ENCODE results near the gene SMARCAD1.
"Not testable (repeated sequence)": the region's sequence is repeated elsewhere in the genome, so short reads cannot be mapped to it uniquely, and the experiment has no call there.

SMARCAD1 gene

DNA sequence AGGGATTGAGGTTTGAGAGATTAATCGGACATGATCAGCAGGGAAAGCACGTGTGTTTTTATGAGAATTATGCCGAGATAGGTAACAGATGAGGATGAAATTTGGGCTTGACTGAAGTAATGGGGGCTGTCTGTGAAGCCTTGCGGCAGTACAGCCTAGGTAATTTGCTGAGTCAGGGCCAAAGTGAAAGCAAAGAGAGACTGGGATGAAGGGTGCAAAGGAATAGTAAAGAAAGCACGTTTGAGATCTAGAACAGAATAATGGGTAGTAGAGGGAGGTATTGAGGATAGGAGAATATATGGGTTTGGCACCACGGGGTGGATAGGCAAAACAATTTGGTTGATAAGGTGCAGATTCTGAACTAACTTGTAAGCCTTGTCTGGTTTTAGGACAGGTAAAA lies 87.8 kb downstream of the SMARCAD1 start:
- not testable (repeated sequence) for H2BK12ac ChIP-seq (ENCODE audit: low read length in 2 of 2); H3K9me3 ChIP-seq (ENCODE audit: control insufficient read depth, low read length); H3K4me3 ChIP-seq (ENCODE audit: insufficient read depth in 1 of 2, low read depth in 1 of 2, low read length in 2 of 2); H3K4ac ChIP-seq (ENCODE audit: low read depth in 1 of 2, low read length in 2 of 2); H3K23ac ChIP-seq (ENCODE audit: low read length in 2 of 2); H3K4me1 ChIP-seq (ENCODE audit: control insufficient read depth, insufficient read depth, low read depth, low read length); H2AK5ac ChIP-seq (ENCODE audit: low read length, severe bottlenecking); H3K79me1 ChIP-seq (replicated peaks; ENCODE audit: low read length, poor library complexity, severe bottlenecking); H3K4me2 ChIP-seq (ENCODE audit: low read length, poor library complexity, severe bottlenecking); H3K9ac ChIP-seq (ENCODE audit: low read length); H2AFZ ChIP-seq (ENCODE audit: low read depth, low read length); H4K91ac ChIP-seq (ENCODE audit: low read length); DNase-seq; H4K8ac ChIP-seq (ENCODE audit: low read length); H2BK5ac ChIP-seq (ENCODE audit: low read depth, low read length, poor library complexity, severe bottlenecking); H3K14ac ChIP-seq (ENCODE audit: low read length in 2 of 2); H3K27me3 ChIP-seq (ENCODE audit: control insufficient read depth in 1 of 2, insufficient read depth in 1 of 2, low read length in 2 of 2); H3K18ac ChIP-seq (ENCODE audit: low read depth in 1 of 2, low read length in 2 of 2); H3K27ac ChIP-seq (ENCODE audit: low read length, poor library complexity, severe bottlenecking); H2BK120ac ChIP-seq (ENCODE audit: low read depth, low read length); H2BK15ac ChIP-seq (ENCODE audit: low read depth, poor library complexity, severe bottlenecking)
- 88% methylated on average over 6 of the region's 6 CpGs for WGBS
- peaks cover 2 to 25% of the 10 kb centered on the region in 2 experiments for H3K36me3 ChIP-seq (ENCODE audit: control insufficient read depth in 1 of 2, insufficient read depth in 2 of 2, low read depth in 1 of 2, low read length in 2 of 2)

DNA sequence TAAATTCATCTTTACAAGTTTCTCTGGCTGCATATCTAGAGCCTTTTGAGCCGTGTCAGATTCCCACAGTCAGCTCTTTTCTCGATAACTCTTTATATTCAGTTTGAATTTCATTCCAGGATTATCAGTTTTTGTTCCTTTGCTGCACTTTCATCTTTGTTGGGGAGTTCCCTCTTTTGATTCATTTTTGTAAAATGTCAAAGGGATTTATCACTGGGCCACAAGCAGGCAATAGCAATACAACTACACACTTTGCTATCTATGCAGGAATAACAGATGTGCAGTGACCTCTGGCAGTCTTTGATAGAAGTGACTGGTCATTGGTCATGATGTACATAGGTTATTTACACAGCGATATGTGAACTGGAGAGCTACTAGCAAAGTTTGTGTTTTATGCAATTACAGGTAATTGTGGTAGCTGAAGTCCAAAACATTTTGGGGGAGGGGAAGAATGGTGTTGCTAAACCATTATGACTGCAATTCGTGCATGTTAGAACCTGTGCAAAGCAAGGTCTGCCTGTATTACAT lies 91.1 kb downstream of the SMARCAD1 start:
- Histone ChIP-seq H3K27ac (ENCODE audit: low read length, poor library complexity, severe bottlenecking) (no peak overlapping the region), H3K27me3 (ENCODE audit: control insufficient read depth in 1 of 2, insufficient read depth in 1 of 2, low read length in 2 of 2) (no peaks in the 10 kb centered on the region), H3K14ac (ENCODE audit: low read length in 2 of 2) (no peak overlapping the region), H4K8ac (ENCODE audit: low read length) (no peak overlapping the region), H3K79me1 (replicated peaks; ENCODE audit: low read length, poor library complexity, severe bottlenecking) (no peaks in the 10 kb centered on the region), H2BK12ac (ENCODE audit: low read length in 2 of 2) (no peak overlapping the region), H3K4ac (ENCODE audit: low read depth in 1 of 2, low read length in 2 of 2) (no peak overlapping the region), H3K9me3 (ENCODE audit: control insufficient read depth, low read length) (no peaks in the 10 kb centered on the region), H4K91ac (ENCODE audit: low read length) (no peak overlapping the region), H3K4me3 (ENCODE audit: insufficient read depth in 1 of 2, low read depth in 1 of 2, low read length in 2 of 2) (no peak overlapping the region), H2AK5ac (ENCODE audit: low read length, severe bottlenecking) (no peak overlapping the region), H3K9ac (ENCODE audit: low read length) (no peak overlapping the region), H3K18ac (ENCODE audit: low read depth in 1 of 2, low read length in 2 of 2) (no peak overlapping the region), H3K4me1 (ENCODE audit: control insufficient read depth, insufficient read depth, low read depth, low read length) (no peaks in the 10 kb centered on the region), H3K23ac (ENCODE audit: low read length in 2 of 2) (no peak overlapping the region), H3K36me3 (ENCODE audit: control insufficient read depth in 1 of 2, insufficient read depth in 2 of 2, low read depth in 1 of 2, low read length in 2 of 2) (no peaks in the 10 kb centered on the region), H2BK5ac (ENCODE audit: low read depth, low read length, poor library complexity, severe bottlenecking) (no peak overlapping the region), H2BK15ac (ENCODE audit: low read depth, poor library complexity, severe bottlenecking) (no peak overlapping the region), H2AFZ (ENCODE audit: low read depth, low read length) (no peak overlapping the region), H3K4me2 (ENCODE audit: low read length, poor library complexity, severe bottlenecking) (no peak overlapping the region), H2BK120ac (ENCODE audit: low read depth, low read length) (no peak overlapping the region)
- over 99% methylated on average over 3 of the region's 4 CpGs for WGBS
- DNase-seq: no peak

DNA sequence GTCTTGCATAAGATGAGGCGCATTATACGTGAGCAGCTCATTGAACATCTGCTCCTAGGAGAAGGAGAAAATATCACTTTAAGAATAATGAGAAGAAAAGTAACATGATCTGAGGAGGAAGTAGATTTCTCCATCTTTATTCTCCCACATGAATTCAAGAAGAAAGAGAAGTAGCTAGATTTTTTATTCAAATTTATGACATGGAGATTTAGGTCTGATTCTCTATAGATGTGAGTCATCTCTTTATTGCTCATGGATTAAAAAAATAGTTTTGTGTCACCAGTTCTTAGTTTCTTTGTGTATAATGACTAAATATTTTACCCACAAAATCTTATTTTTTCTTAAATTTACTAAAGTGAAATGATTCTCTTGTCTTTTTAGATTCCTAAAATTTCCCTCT lies 94.5 kb downstream of the SMARCAD1 start:
- no peak overlapping the region for H3K9ac ChIP-seq (ENCODE audit: low read length)
- no peak overlapping the region for H3K18ac ChIP-seq (ENCODE audit: low read depth in 1 of 2, low read length in 2 of 2)
- no peak overlapping the region for H2AK5ac ChIP-seq (ENCODE audit: low read length, severe bottlenecking)
- H2BK5ac ChIP-seq (ENCODE audit: low read depth, low read length, poor library complexity, severe bottlenecking): no peak overlapping the region
- no peak overlapping the region for H2AFZ ChIP-seq (ENCODE audit: low read depth, low read length)
- no peak overlapping the region for H4K8ac ChIP-seq (ENCODE audit: low read length)
- H3K4me1 ChIP-seq (ENCODE audit: control insufficient read depth, insufficient read depth, low read depth, low read length): no peaks in the 10 kb centered on the region
- no peak overlapping the region for H3K27ac ChIP-seq (ENCODE audit: low read length, poor library complexity, severe bottlenecking)
- no peak overlapping the region for H3K4me3 ChIP-seq (ENCODE audit: insufficient read depth in 1 of 2, low read depth in 1 of 2, low read length in 2 of 2)
- no peak for DNase-seq
- no peak overlapping the region for H3K4ac ChIP-seq (ENCODE audit: low read depth in 1 of 2, low read length in 2 of 2)
- H2BK15ac ChIP-seq (ENCODE audit: low read depth, poor library complexity, severe bottlenecking): no peak overlapping the region
- H2BK120ac ChIP-seq (ENCODE audit: low read depth, low read length): no peak overlapping the region
- no peak overlapping the region for H3K4me2 ChIP-seq (ENCODE audit: low read length, poor library complexity, severe bottlenecking)
- no peak overlapping the region for H2BK12ac ChIP-seq (ENCODE audit: low read length in 2 of 2)
- no peak overlapping the region for H4K91ac ChIP-seq (ENCODE audit: low read length)
- H3K14ac ChIP-seq (ENCODE audit: low read length in 2 of 2): no peak overlapping the region
- H3K36me3 ChIP-seq (ENCODE audit: control insufficient read depth in 1 of 2, insufficient read depth in 2 of 2, low read depth in 1 of 2, low read length in 2 of 2): no peaks in the 10 kb centered on the region
- no CpG with 5 or more reads among the region's 2 CpGs for WGBS
- H3K23ac ChIP-seq (ENCODE audit: low read length in 2 of 2): no peak overlapping the region
- no peaks in the 10 kb centered on the region for H3K9me3 ChIP-seq (ENCODE audit: control insufficient read depth, low read length)
- no peaks in the 10 kb centered on the region for H3K27me3 ChIP-seq (ENCODE audit: control insufficient read depth in 1 of 2, insufficient read depth in 1 of 2, low read length in 2 of 2)
- no peaks in the 10 kb centered on the region for H3K79me1 ChIP-seq (replicated peaks; ENCODE audit: low read length, poor library complexity, severe bottlenecking)

DNA sequence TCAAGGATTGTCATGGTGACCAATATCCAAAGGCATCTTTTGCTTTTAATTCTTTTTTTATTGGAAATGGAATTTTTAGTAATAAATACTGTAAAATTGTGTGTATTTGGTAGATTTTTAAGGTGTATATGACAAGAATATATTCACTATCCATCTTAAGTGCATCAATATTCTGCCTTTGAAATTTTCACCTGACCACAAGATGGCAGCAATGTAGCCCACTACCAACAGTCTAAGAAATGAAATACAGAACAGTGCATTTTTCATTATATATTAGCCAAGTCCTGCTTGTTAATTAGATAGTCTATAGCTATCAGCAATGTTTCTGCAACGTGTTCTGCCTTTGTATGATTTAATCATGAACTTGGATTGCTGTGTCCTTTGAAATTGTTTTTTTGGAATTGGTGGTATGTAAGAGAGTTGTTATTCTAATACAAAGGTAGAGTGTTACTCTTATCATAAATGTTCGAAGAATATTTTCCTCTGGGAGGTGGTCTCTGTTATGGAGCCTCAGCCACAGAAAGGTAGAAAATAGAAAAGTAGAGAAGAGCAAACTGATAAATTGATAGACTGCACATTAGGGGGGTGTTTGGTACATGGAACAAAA lies 96.8 kb downstream of the SMARCAD1 start:
- Histone ChIP-seq H3K18ac (ENCODE audit: low read depth in 1 of 2, low read length in 2 of 2) (no peak overlapping the region), H3K9me3 (ENCODE audit: control insufficient read depth, low read length) (no peaks in the 10 kb centered on the region), H2AK5ac (ENCODE audit: low read length, severe bottlenecking) (no peak overlapping the region), H2AFZ (ENCODE audit: low read depth, low read length) (no peak overlapping the region), H3K14ac (ENCODE audit: low read length in 2 of 2) (no peak overlapping the region), H3K79me1 (replicated peaks; ENCODE audit: low read length, poor library complexity, severe bottlenecking) (no peaks in the 10 kb centered on the region), H2BK5ac (ENCODE audit: low read depth, low read length, poor library complexity, severe bottlenecking) (no peak overlapping the region), H3K36me3 (ENCODE audit: control insufficient read depth in 1 of 2, insufficient read depth in 2 of 2, low read depth in 1 of 2, low read length in 2 of 2) (no peaks in the 10 kb centered on the region), H2BK120ac (ENCODE audit: low read depth, low read length) (no peak overlapping the region), H4K8ac (ENCODE audit: low read length) (no peak overlapping the region), H3K4me3 (ENCODE audit: insufficient read depth in 1 of 2, low read depth in 1 of 2, low read length in 2 of 2) (no peak overlapping the region), H3K23ac (ENCODE audit: low read length in 2 of 2) (no peak overlapping the region), H3K4ac (ENCODE audit: low read depth in 1 of 2, low read length in 2 of 2) (no peak overlapping the region), H4K91ac (ENCODE audit: low read length) (no peak overlapping the region), H3K27ac (ENCODE audit: low read length, poor library complexity, severe bottlenecking) (no peak overlapping the region), H2BK12ac (ENCODE audit: low read length in 2 of 2) (no peak overlapping the region), H2BK15ac (ENCODE audit: low read depth, poor library complexity, severe bottlenecking) (no peak overlapping the region), H3K4me2 (ENCODE audit: low read length, poor library complexity, severe bottlenecking) (no peak overlapping the region), H3K9ac (ENCODE audit: low read length) (no peak overlapping the region), H3K27me3 (ENCODE audit: control insufficient read depth in 1 of 2, insufficient read depth in 1 of 2, low read length in 2 of 2) (no peaks in the 10 kb centered on the region), H3K4me1 (ENCODE audit: control insufficient read depth, insufficient read depth, low read depth, low read length) (no peaks in the 10 kb centered on the region)
- 50% methylated on average over 2 of the region's 2 CpGs for WGBS
- peak; percentile 30 for DNase-seq
